NOMO-1 treated with dmso at 0.1 percent for 144 hours (cell line): ENCODE results near the gene VWA3B.

ENCODE experiments used
- DNase-seq: peaks from one replicate; lab custom pipeline; 2025; ENCODE audit not compliant: unreplicated experiment; lab: John Stamatoyannopoulos, UW

Gene VWA3B

DNA sequence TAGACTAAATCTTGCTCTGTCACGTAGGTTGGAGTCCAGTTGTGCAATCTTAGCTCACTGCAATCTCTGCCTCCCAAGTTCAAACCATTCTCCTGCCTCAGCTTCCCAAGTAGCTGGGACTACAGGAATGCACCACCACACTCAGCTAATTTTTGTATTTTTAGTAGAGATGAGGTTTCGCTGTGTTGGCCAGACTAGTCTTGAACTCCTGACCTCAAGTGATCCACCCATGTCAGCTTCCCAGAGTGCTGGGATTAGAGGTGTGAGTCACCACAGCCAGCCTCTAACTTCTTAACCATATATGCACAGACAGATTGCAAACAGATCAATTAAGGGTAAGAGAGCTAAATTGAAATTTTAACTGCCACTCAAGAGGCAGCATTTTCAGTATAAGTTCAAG, 237.2 kb downstream of the VWA3B start:
- DNase-seq, result no peak

DNA sequence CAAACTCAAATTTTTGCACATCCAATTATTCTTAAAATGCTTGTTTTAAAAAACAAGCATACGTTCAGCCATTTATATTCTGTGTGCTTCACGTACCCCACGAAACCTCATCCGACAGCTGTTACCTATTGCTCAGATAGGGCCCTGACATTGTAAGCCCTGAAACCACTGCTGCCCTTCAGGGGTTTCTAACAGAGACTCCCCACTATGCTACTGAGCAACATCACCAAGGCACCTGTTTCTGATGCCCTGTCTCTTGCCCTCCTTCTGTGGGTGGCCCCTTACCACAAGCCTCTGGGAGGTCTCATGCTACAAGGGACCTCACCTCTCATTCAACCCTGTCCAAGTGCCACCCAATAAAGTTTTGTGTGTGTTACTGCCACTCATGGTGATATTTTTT, 240.8 kb downstream of the VWA3B start:
- no peak for DNase-seq

DNA sequence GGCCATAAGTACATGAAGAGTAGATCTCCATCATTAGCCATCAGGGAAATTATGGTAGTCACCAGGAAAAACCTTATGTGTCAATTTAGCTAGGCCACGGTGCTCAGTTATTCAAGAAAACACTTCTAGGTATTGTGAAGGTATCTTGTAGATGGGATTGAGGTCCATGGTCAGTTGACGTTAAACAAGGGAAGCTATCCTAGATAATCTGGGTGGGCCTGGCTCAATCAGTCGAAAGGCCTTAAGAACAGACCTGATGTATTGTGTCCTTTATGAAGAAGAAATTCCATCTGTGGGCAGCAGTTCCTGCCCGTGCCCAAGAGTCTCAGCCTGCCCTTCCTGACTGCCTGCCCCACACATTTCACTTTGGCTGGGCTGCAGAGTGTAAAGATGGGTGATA, 242.6 kb downstream of the VWA3B start:
- no peak for DNase-seq

- DNase-seq, result no peak
Measured at GRCh38 chr2:98332989-98333388, 246.0 kb downstream of the VWA3B start.

- DNase-seq, result no peak
Measured at GRCh38 chr2:98333922-98334321, 247.0 kb downstream of the VWA3B start.

DNA sequence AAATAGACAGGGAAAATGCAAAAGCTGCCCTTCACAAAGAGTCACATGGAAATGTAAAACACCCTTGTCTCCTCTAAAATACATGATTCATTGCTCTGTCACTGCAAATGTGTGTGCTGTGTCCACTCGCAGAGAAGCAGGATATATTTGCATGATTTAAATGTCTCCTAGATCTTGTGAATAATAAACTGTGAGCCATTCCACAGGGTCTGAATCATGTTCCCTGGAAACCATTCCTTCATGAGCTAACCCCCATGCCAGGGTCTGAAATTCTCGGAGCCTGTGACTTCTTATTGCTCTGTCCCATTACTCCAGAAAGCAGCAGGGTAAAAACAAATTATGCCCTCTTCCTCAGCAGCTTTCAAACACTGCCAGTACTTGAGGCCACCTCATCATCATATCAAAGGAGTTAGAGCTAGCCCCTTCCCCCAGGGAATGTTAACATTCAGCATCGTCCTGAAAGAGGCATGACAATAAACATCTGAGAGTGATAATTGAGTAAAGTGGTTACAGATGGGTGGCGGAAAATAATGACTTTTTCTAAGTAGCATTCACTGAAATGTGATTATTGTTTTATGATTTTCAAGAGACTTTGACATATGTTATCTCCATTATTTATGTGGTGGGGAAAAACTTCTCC, 247.6 kb downstream of the VWA3B start:
- DNase-seq, result no peak

DNA sequence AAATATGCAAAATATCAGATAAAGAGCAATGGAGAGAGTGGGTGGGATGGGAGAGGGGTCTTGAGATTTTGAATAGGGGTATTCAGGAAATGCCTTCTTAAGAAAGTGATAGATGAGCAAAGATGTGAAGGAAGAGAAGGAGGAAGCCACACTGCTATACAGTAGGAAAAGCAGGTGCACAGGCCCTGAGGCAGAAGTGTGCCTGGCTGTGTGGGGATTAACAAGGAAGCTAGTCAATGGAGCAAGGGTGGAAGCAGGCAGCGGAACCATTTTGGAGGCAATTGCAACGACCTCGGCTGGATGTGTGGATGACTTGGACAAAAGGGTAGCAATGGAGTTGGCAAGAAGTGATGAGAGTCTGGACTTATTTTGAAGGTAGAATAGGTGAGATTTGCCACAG, 248.3 kb downstream of the VWA3B start:
- no peak for DNase-seq

DNA sequence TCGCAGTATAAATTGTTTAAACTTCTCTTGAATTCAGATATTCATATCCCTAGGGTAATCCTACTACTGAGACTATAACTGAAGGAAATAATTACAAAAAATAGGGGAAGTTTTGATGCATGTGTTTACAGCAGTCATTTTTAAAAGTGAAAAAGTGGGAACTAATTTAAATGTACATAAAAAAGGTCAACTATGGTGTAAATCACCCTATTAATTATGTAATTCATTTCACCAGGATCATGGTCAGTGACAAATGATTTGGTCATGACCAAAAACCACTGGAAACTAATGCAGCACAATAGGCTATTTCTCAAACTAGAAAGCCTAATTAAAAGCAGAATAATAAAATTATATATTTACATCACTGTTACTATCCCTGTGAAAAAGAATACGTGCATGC, 254.3 kb downstream of the VWA3B start:
- no peak for DNase-seq

DNA sequence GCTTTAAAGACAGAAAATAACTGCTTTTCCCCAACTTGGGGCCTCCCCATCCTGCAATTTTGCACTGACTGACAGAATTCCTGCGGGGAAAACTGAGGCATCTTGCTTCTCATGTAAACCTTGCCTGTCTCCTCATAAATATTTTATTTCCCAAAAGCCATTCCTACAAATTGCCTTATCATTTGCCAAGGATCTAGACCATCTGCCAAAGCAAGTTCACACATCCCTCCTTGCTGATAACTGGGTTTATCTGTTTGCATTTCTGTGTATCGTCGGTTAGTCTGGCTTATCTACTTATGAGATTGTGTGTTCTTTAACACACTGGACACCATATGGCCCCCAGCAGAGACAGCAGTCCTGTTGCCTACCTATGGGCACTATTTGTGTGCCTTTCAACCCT, 256.3 kb downstream of the VWA3B start:
- no peak for DNase-seq

DNA sequence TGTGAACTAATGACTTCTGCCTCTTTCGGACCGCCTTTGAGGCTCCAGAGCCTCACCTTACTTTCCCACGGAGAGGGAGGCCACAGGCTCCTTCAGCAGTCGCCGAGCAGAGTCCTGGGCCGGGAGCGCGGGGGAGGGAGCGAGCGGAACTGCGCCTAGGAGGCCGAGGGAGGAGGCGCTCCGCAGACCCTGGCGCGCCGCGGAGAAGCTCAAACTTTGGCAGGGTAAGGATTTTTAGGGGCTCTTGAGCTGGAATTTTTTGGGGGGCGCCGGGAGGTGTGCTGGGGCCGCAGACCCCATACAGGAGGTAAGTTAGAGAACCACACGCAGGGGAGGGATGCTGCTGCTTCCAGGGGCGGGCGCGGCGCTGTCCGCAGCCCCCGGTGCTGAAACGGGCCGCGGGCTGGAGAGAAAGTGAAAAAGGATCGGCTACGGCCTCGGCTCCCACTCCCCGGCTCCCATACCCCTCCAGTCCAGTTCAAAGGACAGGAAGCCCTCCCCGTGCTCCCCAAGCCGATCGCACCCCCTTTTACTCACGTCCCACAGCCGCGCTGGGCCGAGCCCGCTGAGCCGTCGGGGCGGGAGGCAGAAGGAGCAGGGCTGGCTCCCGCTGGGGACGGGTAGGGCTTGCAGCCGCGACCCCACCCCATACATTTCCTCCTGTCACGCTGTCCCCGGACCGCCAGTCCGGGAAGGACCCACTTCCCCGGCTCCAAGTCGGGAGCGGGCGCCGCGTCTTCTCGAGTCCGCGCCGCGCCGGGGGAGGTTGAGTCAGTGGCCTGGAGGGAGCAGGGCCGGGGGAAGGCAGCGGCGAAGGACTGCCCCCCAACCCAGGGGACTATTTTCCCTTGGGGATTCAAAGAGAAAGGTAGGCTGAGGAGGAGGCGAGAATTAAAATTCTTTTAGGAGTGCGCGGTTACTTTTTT, 259.6 kb downstream of the VWA3B start, which contains the start of gene CNGA3:
TSS of gene CNGA3 (plus strand) at position 146 of the 926 bp plus-strand sequence. CDS start 23,520 bp downstream, outside the sequence.
- DNase-seq, result no peak

- no peak for DNase-seq
Measured at GRCh38 chr2:98347298-98348065, 260.5 kb downstream of the VWA3B start.

DNA sequence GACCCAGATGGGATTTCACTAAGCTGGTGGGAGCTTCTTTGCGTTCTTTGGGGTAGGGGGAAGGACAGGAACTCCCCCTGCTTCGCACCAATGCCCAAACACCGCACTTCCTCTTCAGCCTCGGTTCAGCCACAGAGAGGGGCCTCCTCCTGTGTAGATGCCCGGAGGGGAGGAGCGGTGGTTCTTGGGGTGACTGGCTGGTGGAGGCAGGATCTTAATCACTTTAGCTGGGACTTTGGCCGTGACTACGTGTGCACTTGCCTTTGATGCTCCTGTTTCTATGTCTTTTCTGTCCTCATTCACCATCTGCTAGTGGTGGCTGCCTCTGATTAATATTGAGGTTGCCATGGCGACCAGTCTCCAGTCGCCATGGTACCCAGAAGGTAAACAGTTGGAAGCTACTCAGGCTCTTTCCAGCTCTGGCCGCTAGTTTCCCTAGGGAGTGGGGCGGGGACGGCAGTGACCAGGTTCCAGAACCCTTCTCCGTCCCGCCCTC, 261.1 kb downstream of the VWA3B start:
- DNase-seq, result no peak

GRCh38 chr2:98350411-98350810, 263.4 kb downstream of the VWA3B start:
- DNase-seq, result no peak

- no peak for DNase-seq
Measured at GRCh38 chr2:98355881-98356280, 268.9 kb downstream of the VWA3B start.

DNA sequence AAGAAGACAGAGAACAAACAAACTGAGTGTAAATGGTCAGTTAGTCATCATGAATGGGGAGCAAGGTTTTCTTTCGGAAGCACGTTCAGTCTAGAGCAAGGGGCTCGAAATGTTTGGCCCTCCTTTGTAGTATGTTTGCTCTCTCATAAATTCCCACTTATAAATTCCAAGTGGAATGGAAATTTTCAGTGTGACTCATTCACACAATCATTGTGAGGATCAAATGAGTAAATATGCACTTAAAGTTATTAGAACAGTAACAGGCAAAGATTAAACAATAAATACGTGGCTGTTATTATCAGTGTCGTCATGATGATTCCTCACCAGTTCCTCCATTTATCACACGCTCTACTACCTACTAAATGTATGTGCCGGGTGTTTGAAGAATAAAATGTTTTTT, 269.8 kb downstream of the VWA3B start:
- no peak for DNase-seq

DNA sequence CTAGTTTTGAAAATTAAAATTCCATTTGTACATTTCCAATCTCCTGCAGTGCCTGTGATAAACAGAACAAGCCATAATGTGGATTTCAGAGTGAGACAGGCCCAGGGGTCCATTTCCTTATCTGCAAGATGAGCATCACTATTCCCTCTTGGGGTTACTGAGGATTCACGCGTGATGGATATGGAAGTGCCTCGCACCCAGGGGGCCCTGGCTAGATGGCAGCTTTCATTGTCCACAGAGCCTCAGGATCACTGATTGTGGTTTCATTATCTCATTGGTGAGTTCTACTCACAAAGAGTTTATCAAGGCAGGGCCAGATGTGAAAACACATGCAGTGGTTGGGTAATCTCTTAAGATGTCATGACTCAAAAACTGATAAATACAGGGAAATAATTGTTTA, 270.9 kb downstream of the VWA3B start:
- no peak for DNase-seq

- DNase-seq, result no peak
Measured at GRCh38 chr2:98359986-98360385, 273.0 kb downstream of the VWA3B start.
